Measurements from ENCODE around the gene SHC3.

Gene SHC3

GRCh38 chr9:89023740-89024139, 154.9 kb downstream of the SHC3 start:
- H3K36me3 ChIP-seq, result no peaks in the 10 kb centered on the region
- no peak overlapping the region for H3K27ac ChIP-seq
- TF ChIP-seq Cebpa-rat (IDR thresholded peaks at IDR 0.05), result no peak
- H3K4me2 ChIP-seq, result no peak overlapping the region; a peak in 1 of 22 replicates
- H3K27me3 ChIP-seq, result no peaks in the 10 kb centered on the region
- H3K4me1 ChIP-seq, result peaks cover 0 to 23% (median 0%) of the 10 kb centered on the region in 10 experiments; a peak in 4 of 20 replicates
- peaks cover 0 to 8% (median 0%) of the 10 kb centered on the region in 11 experiments; a peak in 1 of 22 replicates for H3K9me3 ChIP-seq (replicated peaks in 1 of 11)
- no peak overlapping the region for H3K4me3 ChIP-seq
- no peaks in the 10 kb centered on the region for H4K20me1 ChIP-seq
- H3K9ac ChIP-seq, result no peak overlapping the region

DNA sequence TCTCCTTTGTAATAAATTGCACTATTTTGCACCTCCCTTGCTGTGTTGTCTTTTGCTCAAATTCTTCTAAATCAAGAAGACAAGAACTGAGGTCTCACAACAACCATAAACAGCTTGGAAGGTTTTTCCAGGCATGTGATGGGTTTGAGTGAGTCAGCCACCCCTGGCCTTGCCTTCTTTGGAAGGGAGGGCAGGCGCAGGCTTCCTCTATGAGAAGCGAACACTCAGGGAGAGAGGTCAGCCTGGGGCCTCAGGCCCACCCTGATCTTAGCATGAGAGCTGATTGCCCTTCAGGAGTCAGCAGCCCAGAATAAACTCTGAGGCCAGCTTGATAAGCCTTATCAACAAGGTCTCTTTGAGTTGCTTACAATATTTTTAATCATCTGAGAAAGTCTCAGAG, 155.7 kb downstream of the SHC3 start:
- Histone ChIP-seq H3K4me2 (no peak overlapping the region; a peak in 1 of 22 replicates), H3K4me1 (peaks cover 0 to 23% (median 0%) of the 10 kb centered on the region in 10 experiments; a peak in 4 of 20 replicates), H3K27me3 (no peaks in the 10 kb centered on the region), H3K36me3 (no peaks in the 10 kb centered on the region), H3K4me3 (no peak overlapping the region), H4K20me1 (no peaks in the 10 kb centered on the region), H3K9me3 (replicated peaks in 1 of 11) (peaks cover 0 to 8% (median 0%) of the 10 kb centered on the region in 11 experiments; a peak in 1 of 22 replicates), H3K9ac (no peak overlapping the region), H3K27ac (no peak overlapping the region)
- no peak for TF ChIP-seq Cebpa-rat (IDR thresholded peaks at IDR 0.05)

GRCh38 chr9:89022001-89022759, 156.4 kb downstream of the SHC3 start:
- no peak overlapping the region for H3K27ac ChIP-seq
- no peak overlapping the region for H3K9ac ChIP-seq
- peaks cover 0 to 8% (median 0%) of the 10 kb centered on the region in 11 experiments; a peak in 1 of 22 replicates for H3K9me3 ChIP-seq (replicated peaks in 1 of 11)
- H3K4me2 ChIP-seq, result no peak overlapping the region
- no peak overlapping the region for H3K4me3 ChIP-seq
- no peak for TF ChIP-seq Cebpa-rat (IDR thresholded peaks at IDR 0.05)
- no peaks in the 10 kb centered on the region for H3K27me3 ChIP-seq
- H3K36me3 ChIP-seq, result no peaks in the 10 kb centered on the region
- peaks cover 0 to 15% (median 0%) of the 10 kb centered on the region in 10 experiments; a peak in 4 of 20 replicates for H3K4me1 ChIP-seq
- no peaks in the 10 kb centered on the region for H4K20me1 ChIP-seq

DNA sequence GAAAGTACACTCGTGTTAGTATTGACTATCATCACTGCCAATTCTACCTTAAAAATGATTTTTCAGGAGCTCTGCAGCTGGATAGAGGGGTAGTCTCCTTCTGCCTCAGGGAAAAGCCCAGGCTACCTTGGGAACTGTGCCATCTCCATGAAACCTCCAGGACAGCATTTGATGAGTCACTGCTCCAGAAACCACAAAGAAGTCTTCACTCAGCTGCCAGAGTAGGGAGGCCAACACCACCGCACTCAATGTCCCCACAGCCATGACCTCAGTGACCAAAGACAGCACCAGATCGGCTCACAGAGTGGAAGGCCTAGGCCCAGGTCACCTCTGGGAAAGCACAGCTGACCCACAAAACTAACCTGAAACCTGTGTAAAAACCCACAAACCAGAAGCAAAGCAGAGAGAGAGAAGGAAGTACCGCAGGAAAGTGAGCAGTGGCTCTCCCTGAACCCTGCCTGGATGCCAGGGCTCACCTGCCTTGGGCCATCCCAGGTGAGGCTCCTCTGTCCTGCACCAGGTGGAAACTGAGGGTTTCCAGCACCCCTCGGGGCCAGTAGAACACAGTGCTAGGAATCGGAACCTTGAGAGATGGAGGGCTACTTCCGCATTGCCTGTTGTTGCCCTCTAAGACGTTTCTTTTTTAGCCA, 157.3 kb downstream of the SHC3 start:
- TF ChIP-seq Cebpa-rat (IDR thresholded peaks at IDR 0.05), result no peak
- no peaks in the 10 kb centered on the region for H3K36me3 ChIP-seq
- H3K27me3 ChIP-seq, result no peaks in the 10 kb centered on the region
- H3K9me3 ChIP-seq (replicated peaks in 1 of 11), result peaks cover 0 to 10% (median 0%) of the 10 kb centered on the region in 11 experiments; a peak in 1 of 22 replicates
- H3K4me2 ChIP-seq, result no peak overlapping the region
- H3K4me1 ChIP-seq, result peaks cover 0 to 6% (median 0%) of the 10 kb centered on the region in 10 experiments; a peak in 3 of 20 replicates
- no peak overlapping the region for H3K9ac ChIP-seq
- no peaks in the 10 kb centered on the region for H4K20me1 ChIP-seq
- no peak overlapping the region for H3K27ac ChIP-seq
- no peak overlapping the region for H3K4me3 ChIP-seq

GRCh38 chr9:89020754-89021153, 157.9 kb downstream of the SHC3 start:
- Histone ChIP-seq H3K27me3 (no peaks in the 10 kb centered on the region), H3K36me3 (no peaks in the 10 kb centered on the region), H3K4me2 (no peak overlapping the region), H3K27ac (no peak overlapping the region), H3K9me3 (replicated peaks in 1 of 11) (peaks cover 0 to 10% (median 0%) of the 10 kb centered on the region in 11 experiments; a peak in 1 of 22 replicates), H4K20me1 (no peaks in the 10 kb centered on the region), H3K9ac (no peak overlapping the region), H3K4me1 (peaks cover 0 to 6% (median 0%) of the 10 kb centered on the region in 10 experiments; a peak in 3 of 20 replicates), H3K4me3 (no peak overlapping the region)
- no peak for TF ChIP-seq Cebpa-rat (IDR thresholded peaks at IDR 0.05)

DNA sequence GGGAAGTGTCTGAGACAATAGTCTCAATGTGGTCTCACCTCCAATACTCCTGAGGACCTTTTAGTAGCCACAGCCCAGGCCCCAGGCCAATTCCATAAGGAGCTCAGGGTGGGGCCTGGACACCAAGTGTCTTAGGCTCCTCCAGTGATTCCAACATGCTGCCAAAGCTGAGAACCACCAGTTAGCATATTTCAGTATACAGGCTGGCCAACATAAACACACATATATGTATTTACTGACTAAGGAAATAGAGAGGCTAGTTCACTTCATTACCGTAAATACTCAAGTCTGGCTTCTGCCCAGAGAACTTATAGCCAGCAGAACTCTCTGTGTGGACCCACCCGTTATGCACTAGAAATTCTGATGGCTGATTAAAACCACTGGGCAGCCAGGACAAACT, 163.3 kb downstream of the SHC3 start:
- H3K4me3 ChIP-seq, result no peak overlapping the region
- H3K9me3 ChIP-seq (replicated peaks in 1 of 11), result 0 out of 22 replicates have a peak, but pooled peaks cover 0 to 5% (median 0%) of the 10 kb centered on the region in 11 experiments
- no peaks in the 10 kb centered on the region for H3K27me3 ChIP-seq
- no peaks in the 10 kb centered on the region for H4K20me1 ChIP-seq
- H3K4me2 ChIP-seq, result no peak overlapping the region
- no peak overlapping the region for H3K9ac ChIP-seq
- no peaks in the 10 kb centered on the region for H3K4me1 ChIP-seq
- no peaks in the 10 kb centered on the region for H3K36me3 ChIP-seq
- H3K27ac ChIP-seq, result no peak overlapping the region
- no peak for TF ChIP-seq Cebpa-rat (IDR thresholded peaks at IDR 0.05)

GRCh38 chr9:89014153-89014552, 164.5 kb downstream of the SHC3 start:
- Histone ChIP-seq H4K20me1 (no peaks in the 10 kb centered on the region), H3K27me3 (no peaks in the 10 kb centered on the region), H3K36me3 (no peaks in the 10 kb centered on the region), H3K4me1 (peaks cover 0 to 3% (median 0%) of the 10 kb centered on the region in 10 experiments; a peak in 4 of 20 replicates), H3K4me3 (no peak overlapping the region), H3K9me3 (replicated peaks in 1 of 11) (0 out of 22 replicates have a peak, but pooled peaks cover 0 to 5% (median 0%) of the 10 kb centered on the region in 11 experiments), H3K4me2 (no peak overlapping the region), H3K9ac (no peak overlapping the region), H3K27ac (no peak overlapping the region)
- TF ChIP-seq Cebpa-rat (IDR thresholded peaks at IDR 0.05), result no peak

- no peaks in the 10 kb centered on the region for H4K20me1 ChIP-seq
- no peaks in the 10 kb centered on the region for H3K36me3 ChIP-seq
- no peak overlapping the region for H3K4me2 ChIP-seq
- H3K27me3 ChIP-seq, result no peaks in the 10 kb centered on the region
- TF ChIP-seq Cebpa-rat (IDR thresholded peaks at IDR 0.05), result no peak
- 0 out of 22 replicates have a peak, but pooled peaks cover 0 to 5% (median 0%) of the 10 kb centered on the region in 11 experiments for H3K9me3 ChIP-seq (replicated peaks in 1 of 11)
- H3K9ac ChIP-seq, result no peak overlapping the region
- H3K27ac ChIP-seq, result no peak overlapping the region
- peaks cover 0 to 8% (median 0%) of the 10 kb centered on the region in 10 experiments; a peak in 7 of 20 replicates for H3K4me1 ChIP-seq
- H3K4me3 ChIP-seq, result no peak overlapping the region
These were observed 165.0 kb downstream of the SHC3 start for GRCh38 chr9:89013660-89014059.

GRCh38 chr9:89012294-89013042, 166.2 kb downstream of the SHC3 start:
- Histone ChIP-seq H3K9ac (no peak overlapping the region), H3K27me3 (no peaks in the 10 kb centered on the region), H3K9me3 (replicated peaks in 1 of 11) (0 out of 22 replicates have a peak, but pooled peaks cover 0 to 5% (median 0%) of the 10 kb centered on the region in 11 experiments), H4K20me1 (no peaks in the 10 kb centered on the region), H3K27ac (no peak overlapping the region), H3K4me2 (no peak overlapping the region), H3K36me3 (no peaks in the 10 kb centered on the region), H3K4me3 (no peak overlapping the region), H3K4me1 (peaks cover 0 to 8% (median 0%) of the 10 kb centered on the region in 10 experiments; a peak in 7 of 20 replicates)
- TF ChIP-seq Cebpa-rat (IDR thresholded peaks at IDR 0.05), result no peak
